NCI-H2107 treated with DMSO at 0.1 percent for 48 hours (cell line): ENCODE results near the gene KRT9.

Experiments
- DNase-seq: peaks from one replicate; lab custom pipeline; 2025; ENCODE audit not compliant: unreplicated experiment; lab: John Stamatoyannopoulos, UW

The KRT9 gene

GRCh38 chr17:41530062-41531048 is 41.5 kb downstream of the KRT9 start:
- no peak for DNase-seq

DNA sequence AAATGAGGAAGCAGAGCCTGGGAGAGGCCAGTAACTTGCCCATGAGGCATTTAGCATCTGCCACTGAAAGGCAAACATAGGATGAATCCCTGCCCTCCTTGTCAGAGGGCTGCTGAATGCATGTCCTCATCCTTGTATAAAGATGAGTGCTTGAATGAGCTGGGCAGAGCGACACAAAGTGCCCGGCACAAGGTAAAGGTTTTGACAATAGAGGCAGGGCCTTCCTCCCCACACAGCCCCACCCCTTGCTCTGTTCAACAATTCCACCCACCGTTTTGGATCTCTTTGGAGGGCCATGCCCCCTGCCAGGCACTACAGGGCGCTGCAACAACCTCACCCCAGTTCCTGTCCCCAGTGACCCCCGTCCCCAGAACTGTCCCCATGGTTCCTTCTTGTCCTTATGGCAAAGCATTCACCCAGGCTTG is 42.4 kb downstream of the KRT9 start:
- DNase-seq: no peak

DNA sequence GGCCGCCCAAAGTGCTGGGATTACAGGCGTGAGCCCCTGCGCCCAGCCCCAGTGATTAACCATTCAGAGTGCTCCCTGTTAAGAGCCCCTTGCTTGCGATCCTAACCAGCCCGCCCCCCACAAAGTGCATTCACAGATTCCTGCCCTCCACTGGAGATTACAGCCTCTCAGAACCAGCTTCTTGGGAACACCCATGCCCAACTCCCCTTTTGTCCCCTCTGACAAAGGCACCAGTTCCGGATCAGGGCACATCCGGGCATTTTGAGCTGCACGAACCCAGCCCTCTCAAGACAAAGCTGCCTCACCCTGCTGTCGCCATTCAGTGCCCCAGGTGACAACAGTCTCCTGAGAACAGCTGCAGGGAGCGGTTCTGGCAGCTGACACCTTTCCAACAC is 42.9 kb downstream of the KRT9 start:
- DNase-seq: peak; percentile 41

GRCh38 chr17:41527063-41528023 is 44.5 kb downstream of the KRT9 start:
- peak; percentile 19 for DNase-seq

DNA sequence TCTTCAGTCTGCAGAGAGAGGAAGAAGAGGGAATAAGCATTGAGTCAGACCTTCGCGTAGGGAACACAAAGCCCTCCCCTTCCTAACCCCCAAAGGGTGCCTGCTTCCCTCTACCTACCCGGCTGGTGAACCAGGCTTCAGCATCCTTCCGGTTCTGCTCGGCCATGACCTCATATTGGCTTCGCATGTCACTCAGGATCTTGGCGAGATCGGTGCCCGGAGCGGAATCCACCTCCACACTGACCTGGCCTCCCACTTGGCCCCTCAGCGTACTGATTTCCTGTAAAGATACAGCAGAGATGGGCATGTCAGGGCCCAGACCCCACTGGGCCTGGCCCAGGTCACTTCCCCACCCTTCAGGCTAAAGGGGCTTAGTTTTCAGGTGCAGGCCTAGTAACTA is 47.6 kb downstream of the KRT9 start:
- no peak for DNase-seq

DNA sequence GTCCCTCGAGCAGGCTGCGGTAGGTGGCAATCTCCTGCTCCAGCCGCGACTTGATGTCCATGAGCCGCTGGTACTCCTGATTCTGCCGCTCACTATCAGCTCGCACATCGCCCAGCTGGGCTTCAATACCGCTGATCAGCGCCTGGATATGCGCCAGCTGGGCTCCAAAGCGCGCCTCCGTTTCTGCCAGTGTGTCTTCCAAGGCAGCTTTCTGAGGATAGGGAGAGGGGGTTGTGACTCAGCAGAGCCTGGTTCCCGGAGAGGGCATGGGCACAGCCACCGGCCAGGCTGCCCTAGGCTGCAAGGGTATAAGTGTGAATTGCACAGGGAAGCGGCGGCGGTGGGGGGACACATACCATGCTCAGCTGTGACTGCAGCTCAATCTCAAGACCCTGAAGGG is 48.1 kb downstream of the KRT9 start:
- no peak for DNase-seq

DNA sequence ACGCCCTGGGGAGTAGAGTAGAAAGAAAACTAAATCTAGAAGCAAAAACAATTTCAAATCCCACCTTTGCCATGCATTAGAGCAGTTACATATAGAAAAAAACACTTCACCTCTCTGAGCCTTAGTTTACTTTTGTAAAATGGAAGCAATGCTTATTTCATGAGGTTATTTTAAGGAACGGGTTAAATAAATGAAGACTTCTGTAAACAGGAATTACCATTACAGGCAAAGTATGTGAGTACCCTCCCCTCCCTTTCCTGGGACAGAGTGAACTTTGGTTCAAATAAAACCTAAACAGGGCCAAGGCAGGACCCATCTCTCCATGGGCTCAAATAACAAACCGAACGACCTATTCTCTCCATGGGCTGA is 48.6 kb downstream of the KRT9 start:
- DNase-seq: no peak

DNA sequence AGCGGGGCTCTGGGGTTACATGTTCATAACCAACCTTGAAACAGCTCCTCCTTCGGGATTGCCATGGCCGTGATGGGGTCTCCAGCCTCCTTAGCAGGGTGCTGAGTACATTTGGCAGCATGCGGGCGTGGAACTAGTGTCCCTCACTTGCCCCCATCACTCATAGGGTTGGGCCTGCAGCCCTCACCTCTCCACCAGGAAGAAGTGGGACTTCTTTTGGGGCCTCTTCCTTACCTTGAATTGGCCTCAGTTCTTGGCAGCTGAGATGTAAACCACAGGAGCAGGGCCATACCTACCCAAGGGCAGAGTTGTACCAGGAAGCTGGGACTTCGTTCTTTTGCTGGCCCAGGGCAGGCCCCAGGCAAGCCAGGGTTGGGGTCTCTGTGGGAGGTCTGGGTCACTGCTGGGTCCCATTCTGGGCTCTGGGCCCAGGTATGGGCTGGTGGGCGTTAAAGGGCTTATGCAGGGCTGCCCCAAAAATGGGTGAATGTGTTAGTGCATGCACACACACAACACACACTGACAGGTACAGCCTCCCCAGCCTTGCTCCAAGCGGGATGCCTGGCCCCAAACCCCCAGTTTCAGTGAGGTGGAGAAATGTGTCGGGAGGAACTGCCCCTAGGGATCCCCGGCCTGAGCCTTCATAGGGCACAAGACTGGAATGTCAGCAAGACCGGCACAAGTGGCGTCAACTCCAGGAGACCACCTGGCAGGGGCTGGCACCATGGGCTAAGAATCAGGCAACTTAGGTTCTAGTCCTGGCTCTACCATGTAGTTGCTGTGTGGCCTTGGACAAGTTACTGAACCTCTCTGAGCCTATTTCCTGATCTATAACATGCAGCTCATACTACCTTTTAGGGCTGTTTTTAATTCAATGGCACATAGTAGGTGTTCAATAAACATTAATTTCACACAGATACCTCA is 49.3 kb downstream of the KRT9 start:
- no peak for DNase-seq

- DNase-seq: no peak
Measured at GRCh38 chr17:41521574-41522261, 50.1 kb downstream of the KRT9 start.

- no peak for DNase-seq
Measured at GRCh38 chr17:41520821-41521521, 50.9 kb downstream of the KRT9 start.

DNA sequence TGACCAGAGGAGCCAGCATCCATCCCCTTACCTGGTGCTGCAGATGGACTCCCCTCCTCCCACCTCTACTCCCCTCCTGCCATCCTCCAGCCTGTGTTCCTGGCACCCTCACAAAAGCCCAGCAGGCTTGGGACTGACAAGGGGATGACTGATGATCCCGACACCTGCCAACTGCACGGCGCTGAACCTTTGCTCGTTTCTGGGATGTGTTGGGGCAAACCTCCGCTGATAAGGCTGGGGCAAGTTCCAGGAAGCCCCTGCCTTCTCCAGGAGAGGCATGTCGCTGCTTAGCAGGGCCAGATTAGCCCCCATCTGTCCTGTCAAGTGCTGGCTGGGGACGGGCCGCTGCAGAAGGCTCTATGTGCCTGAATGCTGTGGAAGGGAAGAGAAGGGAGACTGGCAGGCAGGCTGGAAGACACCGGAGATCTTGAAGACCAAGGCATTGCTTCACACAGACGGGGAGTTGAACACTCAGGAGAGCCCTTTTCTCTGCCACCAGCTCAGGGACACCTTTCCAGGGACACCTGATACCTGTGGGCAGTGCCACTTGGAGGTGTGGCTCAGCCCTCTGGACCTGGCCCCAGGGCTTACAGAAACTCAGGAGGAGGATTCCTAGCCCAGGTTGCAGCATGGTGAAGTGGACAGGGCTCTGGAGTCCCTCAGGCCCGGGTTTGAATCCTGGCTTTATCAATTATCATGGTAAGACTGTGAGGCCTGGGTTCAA is 52.2 kb downstream of the KRT9 start:
- no peak for DNase-seq

DNA sequence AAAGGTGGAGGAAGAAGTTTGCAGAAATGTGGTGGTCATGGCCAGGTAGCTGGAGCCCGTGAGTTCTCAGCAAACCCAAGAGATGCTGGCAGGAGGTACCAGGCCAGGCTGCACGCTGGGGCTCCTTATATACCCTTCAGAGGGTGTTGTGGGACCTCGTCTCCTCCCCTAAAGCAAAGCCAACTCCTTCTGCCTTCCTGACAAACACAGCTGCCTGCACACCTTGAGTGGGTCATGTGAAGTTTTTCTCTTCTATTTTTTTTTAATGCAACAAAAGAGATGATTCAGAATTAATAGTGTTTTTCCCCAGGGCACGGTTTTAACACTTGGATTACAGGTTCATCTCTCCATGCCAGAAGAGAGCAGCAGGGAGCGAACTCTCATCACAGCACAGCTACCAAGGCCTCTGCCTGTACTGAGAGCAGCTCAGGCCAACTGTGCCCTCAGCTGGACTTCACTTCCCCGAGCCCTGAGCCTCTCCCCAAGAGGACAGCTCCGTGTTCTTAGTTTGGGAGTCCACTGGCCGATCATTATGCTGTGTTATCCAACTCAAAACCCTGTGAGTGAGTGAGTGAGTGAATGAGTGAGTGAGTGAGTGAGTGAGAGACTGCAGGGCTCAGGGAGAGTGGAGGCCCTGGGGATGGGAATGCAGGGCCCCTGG is 52.9 kb downstream of the KRT9 start, which contains the start of gene KRT15:
Gene KRT15 (minus strand): TSS at position 102 of the 661 bp plus-strand sequence. CDS start 63 bp downstream, at position 39.
- no peak for DNase-seq

GRCh38 chr17:41518031-41518430 is 53.8 kb downstream of the KRT9 start:
- DNase-seq: no peak

- DNase-seq: no peak
Measured at GRCh38 chr17:41516830-41517283, 55.0 kb downstream of the KRT9 start.

- no peak for DNase-seq
Measured at GRCh38 chr17:41516147-41516829, 55.6 kb downstream of the KRT9 start.
